ENCODE results near the gene DCBLD2.

DCBLD2 gene

GRCh38 chr3:98746122-98746521 is 155.4 kb downstream of the DCBLD2 start:
- DNase-seq: no peak
- TF ChIP-seq GATA1 (IDR thresholded peaks at IDR 0.05; ENCODE audit: low read depth, low read length) (no peak), POLR2A (IDR thresholded peaks at IDR 0.05; ENCODE audit: low read length) (no peak)

Data from erythroblast (primary cell).